ENCODE data around the gene ARHGAP4.

ARHGAP4 gene

GRCh38 chrX:153925739-153926551 is at the start of gene ARHGAP4:
ARHGAP4 (minus strand) TSS chrX:153926264; CDS start chrX:153926202, 62 bp downstream.
- no peak for DNase-seq (ENCODE audit: extremely low spot score, insufficient read length, low read depth)

GRCh38 chrX:153974726-153975286 is 48.7 kb upstream of the ARHGAP4 start:
- FAIRE-seq (peak; percentile 59), DNase-seq (ENCODE audit: extremely low spot score, insufficient read length, low read depth) (no peak)

More at GRCh38 chrX:153925739-153926551, at the start of gene ARHGAP4:
- FAIRE-seq, result no peak

- no peak for DNase-seq (ENCODE audit: extremely low spot score, insufficient read length, low read depth)
- peak; percentile 48 for FAIRE-seq
These were observed 48.1 kb upstream of the ARHGAP4 start for GRCh38 chrX:153974003-153974725.

- DNase-seq (ENCODE audit: extremely low spot score, insufficient read length, low read depth), result no peak
- FAIRE-seq, result no peak
These were observed 47.3 kb upstream of the ARHGAP4 start for GRCh38 chrX:153973127-153974002.

GRCh38 chrX:153972368-153973126 is 46.5 kb upstream of the ARHGAP4 start, which contains the start of gene TMEM187:
TMEM187 (plus strand) TSS chrX:153972754; CDS start chrX:153982063, 9,309 bp downstream.
- no peak for FAIRE-seq
- DNase-seq (ENCODE audit: extremely low spot score, insufficient read length, low read depth), result peak; percentile 69

- peak; percentile 48 for DNase-seq (ENCODE audit: extremely low spot score, insufficient read length, low read depth)
- FAIRE-seq, result peak; percentile 97
These were observed 45.6 kb upstream of the ARHGAP4 start, which contains the start of gene HCFC1 for GRCh38 chrX:153971450-153972367. HCFC1 (minus strand) TSS chrX:153971818; CDS start chrX:153970840, 978 bp downstream.

GRCh38 chrX:153971124-153971449 is 45.0 kb upstream of the ARHGAP4 start:
- DNase-seq (ENCODE audit: extremely low spot score, insufficient read length, low read depth) (peak; percentile 33), FAIRE-seq (no peak)

- no peak for DNase-seq (ENCODE audit: extremely low spot score, insufficient read length, low read depth)
These were observed 44.5 kb upstream of the ARHGAP4 start for GRCh38 chrX:153970357-153971123.

GRCh38 chrX:153969904-153970356 is 43.9 kb upstream of the ARHGAP4 start:
- DNase-seq (ENCODE audit: extremely low spot score, insufficient read length, low read depth) (no peak), FAIRE-seq (no peak)

More at GRCh38 chrX:153970357-153971123, 44.5 kb upstream of the ARHGAP4 start:
- FAIRE-seq, result no peak

- FAIRE-seq (no peak), DNase-seq (ENCODE audit: extremely low spot score, insufficient read length, low read depth) (no peak)
These were observed 43.2 kb upstream of the ARHGAP4 start for GRCh38 chrX:153969125-153969903.

GRCh38 chrX:153968754-153969124 is 42.7 kb upstream of the ARHGAP4 start:
- no peak for DNase-seq (ENCODE audit: extremely low spot score, insufficient read length, low read depth)

GRCh38 chrX:153968255-153968654 is 42.2 kb upstream of the ARHGAP4 start:
- FAIRE-seq (no peak), DNase-seq (ENCODE audit: extremely low spot score, insufficient read length, low read depth) (no peak)

More at GRCh38 chrX:153968754-153969124, 42.7 kb upstream of the ARHGAP4 start:
- peak; percentile 94 for FAIRE-seq

GRCh38 chrX:153967536-153968224 is 41.6 kb upstream of the ARHGAP4 start:
- FAIRE-seq (peak; percentile 94), DNase-seq (ENCODE audit: extremely low spot score, insufficient read length, low read depth) (no peak)

- DNase-seq (ENCODE audit: extremely low spot score, insufficient read length, low read depth) (no peak), FAIRE-seq (no peak)
These were observed 40.9 kb upstream of the ARHGAP4 start for GRCh38 chrX:153966841-153967535.

- DNase-seq (ENCODE audit: extremely low spot score, insufficient read length, low read depth), result no peak
- no peak for FAIRE-seq
These were observed 40.2 kb upstream of the ARHGAP4 start for GRCh38 chrX:153966283-153966688.
